Measurements from ENCODE around the gene FKBP2. TPM values are rescaled to one million over a fixed set of nuclear protein-coding genes. Genes with fewer than 3 reads are reported as not detected.

Gene FKBP2
- total and polyA plus RNA-seq, 2 of the 4 experiments (the other 2 are of a cell fraction): 36.2 to 76.4 TPM

- no peak overlapping the region for H4K91ac ChIP-seq (ENCODE audit: insufficient read depth, low read depth, low read length)
- ATAC-seq (ENCODE audit: low read depth): no peak
These were observed 47.5 kb downstream of the FKBP2 start for GRCh38 chr11:64288353-64288750.

More at GRCh38 chr11:64288353-64288750, 47.5 kb downstream of the FKBP2 start:
- in situ Hi-C loops (cut with MboI; ENCODE audit: low sequenced_read_pairs): no loop called here
- WGBS, 2 experiments (ENCODE audit: extremely low coverage in 2 of 2, insufficient read length in 1 of 2): 100% methylated on average over 1 of the region's 9 CpGs; no CpG with 5 or more reads in 1 of the 2 experiments
- H3K9me3 ChIP-seq (ENCODE audit: control insufficient read depth, insufficient read depth, low read length): no peaks in the 10 kb centered on the region
- dilution Hi-C loops (cut with HindIII; ENCODE audit: low sequenced_read_pairs, unreplicated experiment): no loop called here
- no peak overlapping the region for H3K23ac ChIP-seq (ENCODE audit: low read depth, low read length)
- peaks cover 33% of the 10 kb centered on the region for H3K27me3 ChIP-seq (ENCODE audit: control insufficient read depth, insufficient read depth, low read length)
- H3K9me1 ChIP-seq (ENCODE audit: insufficient read depth, low read length): peaks cover 1% of the 10 kb centered on the region; the same call in 1 of the 2 replicates
- no peak overlapping the region for H3K18ac ChIP-seq (ENCODE audit: low read depth, low read length)
- H2BK5ac ChIP-seq (ENCODE audit: low read depth, low read length, poor library complexity, severe bottlenecking): no peak overlapping the region
- no peak overlapping the region for H3K4me2 ChIP-seq (ENCODE audit: low read depth, low read length)
- H2BK20ac ChIP-seq (ENCODE audit: low read depth, low read length): no peak overlapping the region
- no peak overlapping the region for H2AK5ac ChIP-seq (ENCODE audit: low read depth, low read length)
- no peaks in the 10 kb centered on the region for H3K36me3 ChIP-seq (ENCODE audit: control insufficient read depth, insufficient read depth, low read length)
- peaks cover 13 to 25% of the 10 kb centered on the region in 2 experiments for H3K79me1 ChIP-seq (ENCODE audit: low read depth in 1 of 2, low read length in 2 of 2)
- peaks cover 5% of the 10 kb centered on the region; the same call in 1 of the 2 replicates for H4K20me1 ChIP-seq (ENCODE audit: insufficient read depth, low read length)
- peaks cover 11% of the 10 kb centered on the region for H3K4me1 ChIP-seq (ENCODE audit: control insufficient read depth, insufficient read depth, low read length)
- H3K27ac ChIP-seq (ENCODE audit: insufficient read depth, low read length): no peak overlapping the region
- H2AFZ ChIP-seq (replicated peaks; ENCODE audit: low read length, poor library complexity): no peak overlapping the region
- H3K56ac ChIP-seq (ENCODE audit: extremely low read depth, insufficient read depth, low read length): no peak overlapping the region
- no peak overlapping the region for H3K4ac ChIP-seq (ENCODE audit: low read depth, low read length)
- no peak overlapping the region for H2AK9ac ChIP-seq (replicated peaks; ENCODE audit: low read depth, low read length, poor library complexity)
- POLR2A ChIA-PET (ENCODE audit: unreplicated experiment): no interaction called here
- no peak overlapping the region for H4K8ac ChIP-seq (ENCODE audit: low read depth in 2 of 2, low read length in 2 of 2)
- no TSS peak for BruUV-seq (replicated peaks)
- H3K14ac ChIP-seq (replicated peaks; ENCODE audit: low read depth, low read length): no peak overlapping the region
- no peak for DNase-seq
- intact Hi-C loops (cut with micrococcal nuclease): no loop called here
- CTCF ChIA-PET: no interaction called here
- no peak for TF ChIP-seq POLR2A (IDR thresholded peaks at IDR 0.05; ENCODE audit: low read depth, low read length)
- TF ChIP-seq MAZ (IDR thresholded peaks at IDR 0.05; ENCODE audit: borderline replicate concordance, low read depth, low read length): no peak
- no peak for TF ChIP-seq MXI1 (IDR thresholded peaks at IDR 0.05; ENCODE audit: borderline replicate concordance, low read depth, low read length)
- TF ChIP-seq RCOR1 (IDR thresholded peaks at IDR 0.05; ENCODE audit: insufficient replicate concordance, low read length): no peak
- no peak for TF ChIP-seq SMC3 (IDR thresholded peaks at IDR 0.05; ENCODE audit: low read depth, low read length)
- no peak for TF ChIP-seq MAFK (IDR thresholded peaks at IDR 0.05; ENCODE audit: low read depth, low read length)
- no peak for TF ChIP-seq BHLHE40 (IDR thresholded peaks at IDR 0.05; ENCODE audit: low read depth, low read length)
- no peak for TF ChIP-seq CEBPB (IDR thresholded peaks at IDR 0.05; ENCODE audit: low read depth, low read length)
- no peak for TF ChIP-seq CHD1 (IDR thresholded peaks at IDR 0.05; ENCODE audit: low read depth, low read length)
- no peak for TF ChIP-seq CTCF (conservative IDR thresholded peaks at IDR 0.05; ENCODE audit: low read depth, low read length)
- no peak for TF ChIP-seq RAD21 (IDR thresholded peaks at IDR 0.05; ENCODE audit: low read length)
- TF ChIP-seq ELK1 (IDR thresholded peaks at IDR 0.05; ENCODE audit: borderline replicate concordance, low read depth, low read length): no peak
- TF ChIP-seq NFE2L2 (IDR thresholded peaks at IDR 0.05; ENCODE audit: low read depth, low read length): no peak
- TF ChIP-seq FOS (IDR thresholded peaks at IDR 0.05; ENCODE audit: low read depth, low read length): no peak
- TF ChIP-seq RFX5 (IDR thresholded peaks at IDR 0.05; ENCODE audit: low read depth, low read length): no peak
- TF ChIP-seq USF2 (IDR thresholded peaks at IDR 0.05; ENCODE audit: low read depth, low read length): no peak
- no peak overlapping the region for H2BK15ac ChIP-seq (ENCODE audit: low read depth, low read length)
- H2BK120ac ChIP-seq (ENCODE audit: low read depth, low read length): no peak overlapping the region
- no peak overlapping the region for H3K4me3 ChIP-seq (ENCODE audit: insufficient read depth, low read depth, low read length)
- H3K9ac ChIP-seq (ENCODE audit: low read depth, low read length): no peak overlapping the region
- H4K5ac ChIP-seq (ENCODE audit: low read depth, low read length): no peak overlapping the region
